Hepatocyte (in vitro differentiated cells): ENCODE measurements around the gene FYN.

ENCODE experiments used
- EZH2 ChIP-seq: fragments of 200-600 bp; sonication (generic); IDR thresholded peaks from 2 replicates; pipeline ENCODE4 v1.6.1; 2016; ENCODE audit warnings: antibody characterized with exemption, mild to moderate bottlenecking, borderline replicate concordance
- EZH2phosphoT487 ChIP-seq: fragments of 200-600 bp; sonication (generic); IDR thresholded peaks from one replicate; pipeline ENCODE4 v1.6.1; 2018; ENCODE audit warnings: antibody characterized with exemption, mild to moderate bottlenecking, low read depth, moderate library complexity; ENCODE audit not compliant: unreplicated experiment, severe bottlenecking
- TF ChIP-seq, protein P1 (sequence below): fragments of 200-600 bp; sonication (generic); IDR thresholded peaks from 2 replicates; pipeline ENCODE4 v1.5.1; 2016; ENCODE audit warnings: antibody characterized with exemption, mild to moderate bottlenecking; ENCODE audit not compliant: poor library complexity

DNA sequence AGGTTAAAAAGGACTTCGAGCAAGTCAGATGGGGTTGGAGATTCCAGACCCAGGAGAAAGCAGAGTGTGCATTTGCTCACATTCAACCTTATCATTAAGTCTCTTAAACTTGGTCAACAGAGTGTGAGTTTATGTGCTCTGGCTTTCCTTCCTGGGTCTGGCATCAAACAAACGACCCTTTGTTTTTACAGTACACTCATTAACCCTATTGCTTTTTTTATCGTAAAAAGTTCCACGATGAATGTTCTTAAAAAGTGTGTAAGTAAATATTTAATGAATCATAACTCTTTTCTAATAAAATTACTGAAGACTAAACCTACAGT, 2.5 kb downstream of the FYN start:
- TF ChIP-seq, protein P1, sequence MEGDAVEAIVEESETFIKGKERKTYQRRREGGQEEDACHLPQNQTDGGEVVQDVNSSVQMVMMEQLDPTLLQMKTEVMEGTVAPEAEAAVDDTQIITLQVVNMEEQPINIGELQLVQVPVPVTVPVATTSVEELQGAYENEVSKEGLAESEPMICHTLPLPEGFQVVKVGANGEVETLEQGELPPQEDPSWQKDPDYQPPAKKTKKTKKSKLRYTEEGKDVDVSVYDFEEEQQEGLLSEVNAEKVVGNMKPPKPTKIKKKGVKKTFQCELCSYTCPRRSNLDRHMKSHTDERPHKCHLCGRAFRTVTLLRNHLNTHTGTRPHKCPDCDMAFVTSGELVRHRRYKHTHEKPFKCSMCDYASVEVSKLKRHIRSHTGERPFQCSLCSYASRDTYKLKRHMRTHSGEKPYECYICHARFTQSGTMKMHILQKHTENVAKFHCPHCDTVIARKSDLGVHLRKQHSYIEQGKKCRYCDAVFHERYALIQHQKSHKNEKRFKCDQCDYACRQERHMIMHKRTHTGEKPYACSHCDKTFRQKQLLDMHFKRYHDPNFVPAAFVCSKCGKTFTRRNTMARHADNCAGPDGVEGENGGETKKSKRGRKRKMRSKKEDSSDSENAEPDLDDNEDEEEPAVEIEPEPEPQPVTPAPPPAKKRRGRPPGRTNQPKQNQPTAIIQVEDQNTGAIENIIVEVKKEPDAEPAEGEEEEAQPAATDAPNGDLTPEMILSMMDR = no peak
- no peak for TF ChIP-seq EZH2phosphoT487
- no peak for TF ChIP-seq EZH2
